ENCODE measurements around the gene ITPR2.
"Not testable (repeated sequence)": the region's sequence is repeated elsewhere in the genome, so short reads cannot be mapped to it uniquely, and the experiment has no call there.

The ITPR2 gene

GRCh38 chr12:26680727-26681455 is 152.1 kb downstream of the ITPR2 start:
- in situ Hi-C loops (cut with HindIII; ENCODE audit: low sequenced_read_pairs) = no loop called here

GRCh38 chr12:26678697-26679660 is 154.0 kb downstream of the ITPR2 start:
- in situ Hi-C loops (cut with HindIII; ENCODE audit: low sequenced_read_pairs) = no loop called here

GRCh38 chr12:26671487-26671886 is 161.5 kb downstream of the ITPR2 start:
- in situ Hi-C loops (cut with HindIII; ENCODE audit: low sequenced_read_pairs) = not testable (repeated sequence)

DNA sequence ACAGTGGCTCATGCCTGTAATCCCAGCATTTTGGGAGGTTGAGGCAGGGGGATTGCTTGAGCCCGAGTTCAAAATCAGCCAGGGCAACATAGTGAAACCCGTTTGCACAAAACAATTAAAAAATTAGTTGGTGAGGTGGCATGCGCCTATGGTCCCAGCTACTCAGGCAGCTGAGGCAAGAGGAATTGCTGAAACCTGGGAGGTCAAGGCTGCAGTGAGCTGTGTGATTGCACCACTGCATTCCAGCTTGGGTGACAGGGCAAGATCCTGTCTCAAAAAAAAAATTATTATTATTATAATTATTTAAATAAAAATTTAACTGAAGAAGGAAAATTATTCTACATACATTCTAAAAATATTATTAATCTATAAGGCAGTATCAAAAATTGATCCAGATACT is 164.1 kb downstream of the ITPR2 start:
- in situ Hi-C loops (cut with HindIII; ENCODE audit: low sequenced_read_pairs) = no loop called here

- in situ Hi-C loops (cut with HindIII; ENCODE audit: low sequenced_read_pairs) = no loop called here
These were observed 164.8 kb downstream of the ITPR2 start for GRCh38 chr12:26668230-26668629.

GRCh38 chr12:26666286-26666685 is 166.7 kb downstream of the ITPR2 start:
- in situ Hi-C loops (cut with HindIII; ENCODE audit: low sequenced_read_pairs) = no loop called here

GRCh38 chr12:26661399-26661798 is 171.6 kb downstream of the ITPR2 start:
- in situ Hi-C loops (cut with HindIII; ENCODE audit: low sequenced_read_pairs) = no loop called here

- in situ Hi-C loops (cut with HindIII; ENCODE audit: low sequenced_read_pairs) = no loop called here
These were observed 173.1 kb downstream of the ITPR2 start for GRCh38 chr12:26659930-26660329.

- in situ Hi-C loops (cut with HindIII; ENCODE audit: low sequenced_read_pairs) = no loop called here
These were observed 174.0 kb downstream of the ITPR2 start for GRCh38 chr12:26658991-26659390.

DNA sequence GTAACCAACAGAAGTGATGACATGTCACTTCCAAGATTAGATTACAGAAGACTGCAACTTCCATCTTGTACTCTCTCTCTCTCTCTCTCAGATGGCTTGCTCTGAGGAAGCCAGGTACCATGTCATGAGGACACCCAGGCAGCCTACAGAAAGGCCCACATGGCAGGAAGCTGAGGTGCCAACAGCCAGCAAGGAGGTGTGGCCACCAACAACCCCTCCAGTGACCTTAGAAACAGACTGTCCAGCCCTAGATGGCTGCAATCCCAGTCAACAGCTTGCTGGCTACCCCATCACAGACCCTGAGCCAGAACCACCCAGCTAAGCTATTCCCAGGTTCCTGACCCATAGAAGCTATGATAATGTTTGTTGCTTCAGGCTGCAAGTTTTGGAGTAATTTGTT is 178.4 kb downstream of the ITPR2 start:
- in situ Hi-C loops (cut with HindIII; ENCODE audit: low sequenced_read_pairs) = no loop called here

GRCh38 chr12:26651566-26652188 is 181.3 kb downstream of the ITPR2 start:
- in situ Hi-C loops (cut with HindIII; ENCODE audit: low sequenced_read_pairs) = no loop called here

- in situ Hi-C loops (cut with HindIII; ENCODE audit: low sequenced_read_pairs) = no loop called here
These were observed 182.0 kb downstream of the ITPR2 start for GRCh38 chr12:26651036-26651435.

GRCh38 chr12:26648999-26649398 is 184.0 kb downstream of the ITPR2 start:
- in situ Hi-C loops (cut with HindIII; ENCODE audit: low sequenced_read_pairs) = no loop called here

DNA sequence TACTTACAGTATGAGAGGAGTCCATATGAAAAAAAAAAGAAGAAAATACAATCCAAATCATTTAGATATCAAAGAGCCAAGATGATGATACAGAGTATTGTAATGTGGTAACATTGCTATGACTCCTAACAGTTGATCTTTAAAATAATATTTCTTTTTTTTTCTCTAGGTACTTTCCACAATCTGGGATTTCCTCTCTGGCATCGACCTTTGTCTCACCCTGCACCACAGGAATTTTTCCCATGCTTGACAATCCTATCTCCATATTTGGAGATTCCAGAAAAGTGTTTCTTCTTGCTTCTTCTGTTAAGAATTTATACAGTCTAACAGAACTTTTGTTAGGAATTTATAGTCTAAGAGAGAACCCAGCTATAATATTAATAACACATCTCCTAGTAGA is 184.4 kb downstream of the ITPR2 start:
- in situ Hi-C loops (cut with HindIII; ENCODE audit: low sequenced_read_pairs) = no loop called here

GRCh38 chr12:26648066-26648465 is 184.9 kb downstream of the ITPR2 start:
- in situ Hi-C loops (cut with HindIII; ENCODE audit: low sequenced_read_pairs) = no loop called here

DNA sequence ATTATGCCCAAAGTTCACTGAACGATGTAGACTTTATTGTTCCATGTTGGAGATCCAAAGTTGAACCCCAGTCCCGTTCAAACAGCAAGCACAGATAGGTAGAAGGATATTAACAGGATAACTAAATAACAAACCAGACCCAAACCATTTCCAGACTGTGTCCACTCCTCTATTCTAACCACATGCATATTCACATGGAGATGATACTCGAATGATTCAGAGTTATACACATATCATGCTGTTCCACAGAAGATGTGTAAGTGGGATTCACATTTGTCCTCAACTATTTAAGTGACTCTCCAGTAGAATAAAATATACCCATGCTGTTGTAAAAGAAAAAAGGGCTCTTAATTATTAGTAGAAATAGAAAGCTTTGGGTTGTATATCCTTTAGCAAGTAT is 185.9 kb downstream of the ITPR2 start:
- in situ Hi-C loops (cut with HindIII; ENCODE audit: low sequenced_read_pairs) = no loop called here

DNA sequence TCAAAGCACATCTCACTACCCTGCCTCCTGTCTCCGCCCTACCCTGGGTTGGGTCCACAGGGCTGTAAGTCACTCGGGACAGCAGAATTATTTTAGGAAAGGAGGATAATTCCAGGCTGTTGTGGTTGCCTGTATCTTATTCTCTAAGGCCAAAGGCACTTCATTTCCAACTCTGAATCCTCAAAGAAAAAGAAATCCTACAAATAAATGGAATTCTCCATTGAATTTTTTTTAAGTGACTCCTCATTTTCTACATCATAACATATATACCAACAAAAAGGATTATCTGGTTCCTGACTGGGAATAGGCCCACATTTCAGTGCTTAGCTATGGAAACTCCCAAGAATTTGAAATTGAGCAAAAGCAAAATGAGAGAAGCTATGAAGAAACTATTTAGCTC is 186.4 kb downstream of the ITPR2 start:
- in situ Hi-C loops (cut with HindIII; ENCODE audit: low sequenced_read_pairs) = no loop called here

- in situ Hi-C loops (cut with HindIII; ENCODE audit: low sequenced_read_pairs) = not testable (repeated sequence)
These were observed 188.6 kb downstream of the ITPR2 start for GRCh38 chr12:26644376-26644775.

DNA sequence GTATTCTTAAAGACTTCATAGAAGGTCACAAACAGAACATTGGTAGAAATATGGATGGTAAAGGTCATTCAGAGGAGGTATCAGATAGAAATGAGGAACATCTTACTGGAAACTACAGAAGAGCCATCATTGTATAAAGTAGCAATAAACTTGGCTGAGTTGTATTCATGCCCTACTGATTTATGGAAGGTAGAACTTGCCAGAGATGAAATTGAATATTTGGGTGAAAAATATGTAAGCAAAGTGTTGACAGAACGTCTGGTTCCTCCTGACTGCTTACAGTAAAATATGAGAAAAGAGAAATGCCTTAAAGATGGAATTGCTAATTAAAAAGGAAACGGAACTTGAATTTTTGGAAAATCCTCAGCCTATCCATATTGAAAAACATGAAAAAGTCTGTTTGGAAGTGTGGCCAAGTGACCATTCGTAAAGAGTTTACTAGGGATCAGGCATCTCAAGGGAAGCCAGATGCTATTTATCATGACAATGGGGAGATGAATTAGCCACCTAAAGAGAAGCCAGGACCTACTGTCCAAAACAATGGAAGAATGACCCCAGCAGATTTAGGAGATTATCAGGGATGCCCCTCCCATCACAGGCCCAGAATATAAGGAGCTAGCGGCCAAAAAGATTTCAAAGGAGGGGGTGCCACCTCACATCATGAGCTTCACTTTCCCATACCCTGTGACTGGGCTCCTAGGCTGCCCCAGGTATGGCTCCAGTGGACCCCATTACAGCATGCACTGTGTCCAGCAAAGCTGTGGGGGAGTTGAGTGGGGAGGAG is 189.3 kb downstream of the ITPR2 start:
- in situ Hi-C loops (cut with HindIII; ENCODE audit: low sequenced_read_pairs) = no loop called here

DNA sequence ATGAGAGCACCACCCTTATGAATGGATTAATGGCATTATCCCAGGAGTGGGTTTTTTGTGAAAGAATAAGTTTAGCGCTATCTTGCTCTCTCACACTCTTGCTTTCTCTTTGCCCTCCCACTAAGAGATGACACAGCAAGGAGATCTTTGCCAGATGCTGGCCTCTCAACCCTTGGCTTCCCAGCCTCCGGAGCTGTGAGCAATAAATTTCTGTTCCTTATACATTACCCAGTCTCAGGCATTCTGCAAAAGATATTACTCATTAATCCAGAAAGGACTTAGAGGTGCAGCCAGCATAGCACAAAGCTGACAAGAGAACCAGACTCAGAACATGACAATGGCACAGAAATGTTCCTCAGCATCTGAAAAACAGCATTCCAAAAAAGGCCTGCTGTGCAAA is 190.6 kb downstream of the ITPR2 start:
- in situ Hi-C loops (cut with HindIII; ENCODE audit: low sequenced_read_pairs) = no loop called here
